HepG2 (cell line): ENCODE measurements around the gene TBL3. TPM values are rescaled to one million over a fixed set of nuclear protein-coding genes. Genes with fewer than 3 reads are reported as not detected.

ENCODE experiments used
- KAT2B ChIP-seq: fragments of 150-350 bp; IDR thresholded peaks from 2 replicates; pipeline ENCODE4 v1.6.1; 2014; ENCODE audit warnings: low read depth, low read length, borderline replicate concordance
- KDM4B ChIP-seq: sonication (generic); formaldehyde crosslinking; IDR thresholded peaks from 2 replicates; pipeline ENCODE4 v1.4.0; 2020; ENCODE audit warnings: missing genetic modification reagents
- TCF7L2 ChIP-seq: IDR thresholded peaks from 2 replicates; pipeline ENCODE4 v1.6.1; 2011; ENCODE audit warnings: mild to moderate bottlenecking, low read depth, low read length, moderate library complexity
- ZNF234 ChIP-seq: sonication (generic); formaldehyde crosslinking; conservative IDR thresholded peaks from 2 replicates; pipeline ENCODE4 v1.5.1; 2020; ENCODE audit warnings: mild to moderate bottlenecking, missing genetic modification reagents
- polyA plus RNA-seq, 8 experiments: library from polyadenylated mRNA; depleted of rRNA in 3 of 8; stranded (reverse) in 7 of 8; unstranded in 1 of 8; fragments of >200 nt; fragmentation: Illumina TruSeq in 4 of 8; extraction: Trizol in 4 of 8; gene quantifications; 2 replicates each; pipeline versions ENCODE4 v1.2.1 to v1.2.3, GENCODE V29; 2011 to 2016; ENCODE audit warnings: low read depth in 4 of 8, missing spikeins in 1 of 8, mixed read lengths in 1 of 8; ENCODE audit not compliant: insufficient read depth in 1 of 8
- total RNA-seq, 5 experiments: library from RNA; depleted of rRNA; stranded (reverse); fragments of >200 nt; fragmentation: Illumina TruSeq; extraction: Trizol; gene quantifications; 2 replicates each; pipeline ENCODE4 v1.2.3, GENCODE V29; 2016; ENCODE audit warnings: low read depth in 1 of 5
- TF ChIP-seq, protein P1 (sequence below), 2 experiments: sonication (generic) in 1 of 2; formaldehyde crosslinking in 1 of 2; IDR thresholded peaks; 2 replicates each; pipeline versions ENCODE4 v1.5.1 to v1.6.1; 2011 to 2020; ENCODE audit warnings: borderline replicate concordance in 1 of 2, low read depth in 1 of 2, low read length in 1 of 2, mild to moderate bottlenecking in 1 of 2, missing genetic modification reagents in 1 of 2, moderate library complexity in 1 of 2
- TF ChIP-seq, protein P2 (sequence below), 2 experiments: fragments of 450-650 bp in 1 of 2; sonication (generic) in 1 of 2; formaldehyde crosslinking in 1 of 2; IDR thresholded peaks; 2 replicates each; pipeline versions ENCODE4 v1.6.1 to v1.8.0; 2016 to 2022; ENCODE audit warnings: antibody characterized with exemption in 1 of 2, mild to moderate bottlenecking in 1 of 2, missing genetic modification reagents in 1 of 2
- TF ChIP-seq, protein P3 (sequence below), 2 experiments: sonication (generic) in 1 of 2; formaldehyde crosslinking in 1 of 2; IDR thresholded peaks; 2 replicates each; pipeline versions ENCODE4 v1.6.1 to v1.9.0; 2014 to 2022; ENCODE audit warnings: antibody characterized with exemption in 1 of 2, borderline replicate concordance in 1 of 2, inconsistent platforms in 1 of 2, low read depth in 1 of 2, missing genetic modification reagents in 1 of 2

TBL3 gene
- total and polyA plus RNA-seq, 2 of the 13 experiments (the other 11 are each of a cell fraction or from before 2014, with no cell fraction given): 16.8 to 38.0 TPM

DNA sequence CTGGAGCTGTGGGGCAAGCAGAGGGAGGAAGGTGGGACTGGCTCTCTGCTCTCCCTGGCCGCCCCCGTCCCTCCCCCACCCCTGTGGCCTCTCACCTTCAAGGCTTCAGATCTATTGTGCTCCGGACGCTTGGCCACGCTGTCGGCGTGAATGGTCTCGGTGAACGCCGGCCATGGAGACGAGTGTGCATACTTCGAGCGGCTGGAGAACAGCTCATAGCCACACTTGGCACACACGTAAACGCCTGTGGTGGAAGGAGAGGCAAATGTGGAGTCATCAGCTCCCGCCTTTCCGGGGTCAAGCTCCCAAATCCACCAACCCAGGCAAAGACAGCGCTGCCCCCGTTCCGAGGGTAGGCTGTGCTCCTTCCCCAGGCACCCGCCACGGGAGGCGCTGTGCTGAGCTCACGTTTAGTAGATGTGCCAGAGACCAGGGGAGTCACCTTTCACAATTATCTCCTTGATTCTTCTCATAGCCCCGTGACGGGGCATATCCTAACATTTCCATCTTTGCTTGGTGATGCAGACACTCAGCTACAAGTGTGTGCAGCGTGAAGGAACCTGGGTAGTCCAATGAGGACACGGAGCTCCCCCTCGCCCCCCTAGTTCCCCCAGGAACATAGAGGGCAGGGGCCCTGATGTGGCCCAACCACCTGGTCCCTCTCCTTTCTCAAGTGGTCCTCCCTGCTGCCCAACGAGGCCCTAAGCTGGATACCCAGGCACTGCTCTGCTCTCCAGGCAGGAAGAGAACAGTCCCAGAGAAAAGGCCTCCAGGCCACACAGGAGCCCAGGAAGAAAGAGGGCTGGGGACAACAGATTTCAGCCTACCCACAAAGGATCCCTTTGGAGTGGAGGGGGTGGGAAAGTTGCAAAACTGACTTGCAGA lies 30.4 kb upstream of the TBL3 start (continued):
- TF ChIP-seq, protein P1, sequence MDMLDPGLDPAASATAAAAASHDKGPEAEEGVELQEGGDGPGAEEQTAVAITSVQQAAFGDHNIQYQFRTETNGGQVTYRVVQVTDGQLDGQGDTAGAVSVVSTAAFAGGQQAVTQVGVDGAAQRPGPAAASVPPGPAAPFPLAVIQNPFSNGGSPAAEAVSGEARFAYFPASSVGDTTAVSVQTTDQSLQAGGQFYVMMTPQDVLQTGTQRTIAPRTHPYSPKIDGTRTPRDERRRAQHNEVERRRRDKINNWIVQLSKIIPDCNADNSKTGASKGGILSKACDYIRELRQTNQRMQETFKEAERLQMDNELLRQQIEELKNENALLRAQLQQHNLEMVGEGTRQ (IDR thresholded peaks at IDR 0.05; ENCODE audit: low read depth, low read length): no peak
- TF ChIP-seq, protein P1 (CRISPR knock-in tag; IDR thresholded peaks at IDR 0.05; ENCODE audit: borderline replicate concordance): no peak
- TF ChIP-seq KDM4B (CRISPR knock-in tag): no peak
- TF ChIP-seq, protein P2, sequence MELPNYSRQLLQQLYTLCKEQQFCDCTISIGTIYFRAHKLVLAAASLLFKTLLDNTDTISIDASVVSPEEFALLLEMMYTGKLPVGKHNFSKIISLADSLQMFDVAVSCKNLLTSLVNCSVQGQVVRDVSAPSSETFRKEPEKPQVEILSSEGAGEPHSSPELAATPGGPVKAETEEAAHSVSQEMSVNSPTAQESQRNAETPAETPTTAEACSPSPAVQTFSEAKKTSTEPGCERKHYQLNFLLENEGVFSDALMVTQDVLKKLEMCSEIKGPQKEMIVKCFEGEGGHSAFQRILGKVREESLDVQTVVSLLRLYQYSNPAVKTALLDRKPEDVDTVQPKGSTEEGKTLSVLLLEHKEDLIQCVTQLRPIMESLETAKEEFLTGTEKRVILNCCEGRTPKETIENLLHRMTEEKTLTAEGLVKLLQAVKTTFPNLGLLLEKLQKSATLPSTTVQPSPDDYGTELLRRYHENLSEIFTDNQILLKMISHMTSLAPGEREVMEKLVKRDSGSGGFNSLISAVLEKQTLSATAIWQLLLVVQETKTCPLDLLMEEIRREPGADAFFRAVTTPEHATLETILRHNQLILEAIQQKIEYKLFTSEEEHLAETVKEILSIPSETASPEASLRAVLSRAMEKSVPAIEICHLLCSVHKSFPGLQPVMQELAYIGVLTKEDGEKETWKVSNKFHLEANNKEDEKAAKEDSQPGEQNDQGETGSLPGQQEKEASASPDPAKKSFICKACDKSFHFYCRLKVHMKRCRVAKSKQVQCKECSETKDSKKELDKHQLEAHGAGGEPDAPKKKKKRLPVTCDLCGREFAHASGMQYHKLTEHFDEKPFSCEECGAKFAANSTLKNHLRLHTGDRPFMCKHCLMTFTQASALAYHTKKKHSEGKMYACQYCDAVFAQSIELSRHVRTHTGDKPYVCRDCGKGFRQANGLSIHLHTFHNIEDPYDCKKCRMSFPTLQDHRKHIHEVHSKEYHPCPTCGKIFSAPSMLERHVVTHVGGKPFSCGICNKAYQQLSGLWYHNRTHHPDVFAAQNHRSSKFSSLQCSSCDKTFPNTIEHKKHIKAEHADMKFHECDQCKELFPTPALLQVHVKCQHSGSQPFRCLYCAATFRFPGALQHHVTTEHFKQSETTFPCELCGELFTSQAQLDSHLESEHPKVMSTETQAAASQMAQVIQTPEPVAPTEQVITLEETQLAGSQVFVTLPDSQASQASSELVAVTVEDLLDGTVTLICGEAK (IDR thresholded peaks at IDR 0.05): no peak
- TF ChIP-seq, protein P2 (CRISPR knock-in tag; IDR thresholded peaks at IDR 0.05): 0 out of 2 replicates have a peak, but pooled peaks have one; percentile 10
- no peak for TF ChIP-seq TCF7L2
- no peak for TF ChIP-seq ZNF234 (CRISPR knock-in tag)
- TF ChIP-seq KAT2B: no peak
- TF ChIP-seq, protein P3, sequence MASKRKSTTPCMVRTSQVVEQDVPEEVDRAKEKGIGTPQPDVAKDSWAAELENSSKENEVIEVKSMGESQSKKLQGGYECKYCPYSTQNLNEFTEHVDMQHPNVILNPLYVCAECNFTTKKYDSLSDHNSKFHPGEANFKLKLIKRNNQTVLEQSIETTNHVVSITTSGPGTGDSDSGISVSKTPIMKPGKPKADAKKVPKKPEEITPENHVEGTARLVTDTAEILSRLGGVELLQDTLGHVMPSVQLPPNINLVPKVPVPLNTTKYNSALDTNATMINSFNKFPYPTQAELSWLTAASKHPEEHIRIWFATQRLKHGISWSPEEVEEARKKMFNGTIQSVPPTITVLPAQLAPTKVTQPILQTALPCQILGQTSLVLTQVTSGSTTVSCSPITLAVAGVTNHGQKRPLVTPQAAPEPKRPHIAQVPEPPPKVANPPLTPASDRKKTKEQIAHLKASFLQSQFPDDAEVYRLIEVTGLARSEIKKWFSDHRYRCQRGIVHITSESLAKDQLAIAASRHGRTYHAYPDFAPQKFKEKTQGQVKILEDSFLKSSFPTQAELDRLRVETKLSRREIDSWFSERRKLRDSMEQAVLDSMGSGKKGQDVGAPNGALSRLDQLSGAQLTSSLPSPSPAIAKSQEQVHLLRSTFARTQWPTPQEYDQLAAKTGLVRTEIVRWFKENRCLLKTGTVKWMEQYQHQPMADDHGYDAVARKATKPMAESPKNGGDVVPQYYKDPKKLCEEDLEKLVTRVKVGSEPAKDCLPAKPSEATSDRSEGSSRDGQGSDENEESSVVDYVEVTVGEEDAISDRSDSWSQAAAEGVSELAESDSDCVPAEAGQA (IDR thresholded peaks at IDR 0.05; ENCODE audit: low read depth): no peak
- TF ChIP-seq, protein P3 (CRISPR knock-in tag; IDR thresholded peaks at IDR 0.05; ENCODE audit: borderline replicate concordance): no peak
